Stimulated activated CD8-positive, alpha-beta memory T cell treated with anti-CD3 and anti-CD28 coated beads, Interleukin-15, amount 100 ng/mL, for 1 hour (primary cell): Measurements from ENCODE around the gene ZDHHC11B.
"Not testable (repeated sequence)": the region's sequence is repeated elsewhere in the genome, so short reads cannot be mapped to it uniquely, and the experiment has no call there.

Source experiments
- DNase-seq: peaks from one replicate; pipeline ENCODE4 v3.0.0-alpha.2; 2020; ENCODE audit warnings: low read depth

Gene ZDHHC11B

GRCh38 chr5:716740-717139, 67.8 kb downstream of the ZDHHC11B start:
- not testable (repeated sequence) for DNase-seq

- DNase-seq, result not testable (repeated sequence)
Measured at GRCh38 chr5:715636-716035, 68.9 kb downstream of the ZDHHC11B start.

GRCh38 chr5:714215-715118, 70.1 kb downstream of the ZDHHC11B start:
- DNase-seq, result not testable (repeated sequence)

GRCh38 chr5:713686-714085, 70.8 kb downstream of the ZDHHC11B start:
- not testable (repeated sequence) for DNase-seq

GRCh38 chr5:708848-709517, 75.5 kb downstream of the ZDHHC11B start:
- DNase-seq, result not testable (repeated sequence)

- not testable (repeated sequence) for DNase-seq
Measured at GRCh38 chr5:708374-708773, 76.2 kb downstream of the ZDHHC11B start.

- not testable (repeated sequence) for DNase-seq
Measured at GRCh38 chr5:706127-706526, 78.4 kb downstream of the ZDHHC11B start.

GRCh38 chr5:696753-697702, 87.5 kb downstream of the ZDHHC11B start:
- DNase-seq, result not testable (repeated sequence)

- not testable (repeated sequence) for DNase-seq
Measured at GRCh38 chr5:696191-696590, 88.3 kb downstream of the ZDHHC11B start.

- DNase-seq, result not testable (repeated sequence)
Measured at GRCh38 chr5:695475-695874, 89.1 kb downstream of the ZDHHC11B start.

GRCh38 chr5:694042-694431, 90.5 kb downstream of the ZDHHC11B start:
- DNase-seq, result not testable (repeated sequence)

- peak; percentile 55 for DNase-seq
Measured at GRCh38 chr5:693271-694041, 91.1 kb downstream of the ZDHHC11B start, which contains the start of gene TPPP. Gene TPPP, minus strand, starts transcription at chr5:693352. Its CDS starts 15,292 bp downstream, at chr5:678060.

- not testable (repeated sequence) for DNase-seq
Measured at GRCh38 chr5:692529-693041, 91.9 kb downstream of the ZDHHC11B start.

- DNase-seq, result no peak
Measured at GRCh38 chr5:691817-692528, 92.6 kb downstream of the ZDHHC11B start.

- not testable (repeated sequence) for DNase-seq
Measured at GRCh38 chr5:691049-691448, 93.5 kb downstream of the ZDHHC11B start.

GRCh38 chr5:690293-690692, 94.2 kb downstream of the ZDHHC11B start:
- not testable (repeated sequence) for DNase-seq

GRCh38 chr5:688348-689010, 96.0 kb downstream of the ZDHHC11B start:
- not testable (repeated sequence) for DNase-seq

GRCh38 chr5:686936-687335, 97.6 kb downstream of the ZDHHC11B start:
- not testable (repeated sequence) for DNase-seq

- DNase-seq, result not testable (repeated sequence)
Measured at GRCh38 chr5:686172-686523, 98.4 kb downstream of the ZDHHC11B start.
